ENCODE results near the gene KIF5C. TPM values are rescaled to one million over a fixed set of nuclear protein-coding genes. Genes with fewer than 3 reads are reported as not detected.

The KIF5C gene
- total RNA-seq, 4 donors from 2014 or later: 0.77 to 11.0 (median 1.9) TPM

DNA sequence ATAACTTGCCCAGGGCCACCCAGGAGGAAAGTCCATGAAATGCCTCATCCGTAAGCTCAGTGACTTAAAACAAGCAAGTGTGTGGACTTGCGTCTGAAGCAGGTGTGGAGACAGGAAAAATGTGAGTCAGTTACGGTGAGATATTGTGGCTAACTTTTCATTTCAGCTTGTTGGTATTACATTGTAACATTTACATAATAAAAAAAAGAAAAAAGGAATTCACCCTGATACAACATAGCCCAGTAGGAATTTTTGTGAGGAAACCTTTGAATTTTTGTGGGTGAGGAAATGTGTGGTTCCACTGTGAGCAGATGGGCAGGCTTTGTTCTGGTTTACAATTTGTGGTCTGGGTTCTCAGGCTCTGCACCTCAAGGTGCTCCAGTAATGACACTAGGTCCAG, 129.8 kb downstream of the KIF5C start:
- Histone ChIP-seq H3K4me3 (no peak overlapping the region), H3K9me3 (no peaks in the 10 kb centered on the region), H3K27ac (no peak overlapping the region), H3K36me3 (no peaks in the 10 kb centered on the region), H3K4me1 (no peaks in the 10 kb centered on the region), H3K27me3 (no peaks in the 10 kb centered on the region)
- TF ChIP-seq, protein P1, sequence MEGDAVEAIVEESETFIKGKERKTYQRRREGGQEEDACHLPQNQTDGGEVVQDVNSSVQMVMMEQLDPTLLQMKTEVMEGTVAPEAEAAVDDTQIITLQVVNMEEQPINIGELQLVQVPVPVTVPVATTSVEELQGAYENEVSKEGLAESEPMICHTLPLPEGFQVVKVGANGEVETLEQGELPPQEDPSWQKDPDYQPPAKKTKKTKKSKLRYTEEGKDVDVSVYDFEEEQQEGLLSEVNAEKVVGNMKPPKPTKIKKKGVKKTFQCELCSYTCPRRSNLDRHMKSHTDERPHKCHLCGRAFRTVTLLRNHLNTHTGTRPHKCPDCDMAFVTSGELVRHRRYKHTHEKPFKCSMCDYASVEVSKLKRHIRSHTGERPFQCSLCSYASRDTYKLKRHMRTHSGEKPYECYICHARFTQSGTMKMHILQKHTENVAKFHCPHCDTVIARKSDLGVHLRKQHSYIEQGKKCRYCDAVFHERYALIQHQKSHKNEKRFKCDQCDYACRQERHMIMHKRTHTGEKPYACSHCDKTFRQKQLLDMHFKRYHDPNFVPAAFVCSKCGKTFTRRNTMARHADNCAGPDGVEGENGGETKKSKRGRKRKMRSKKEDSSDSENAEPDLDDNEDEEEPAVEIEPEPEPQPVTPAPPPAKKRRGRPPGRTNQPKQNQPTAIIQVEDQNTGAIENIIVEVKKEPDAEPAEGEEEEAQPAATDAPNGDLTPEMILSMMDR (IDR thresholded peaks at IDR 0.05): no peak
- no peak for TF ChIP-seq POLR2A (IDR thresholded peaks at IDR 0.05)
- intact Hi-C loops (cut with DNase I; ENCODE audit: low total_unique reads): no loop called here
- no peak for DNase-seq

DNA sequence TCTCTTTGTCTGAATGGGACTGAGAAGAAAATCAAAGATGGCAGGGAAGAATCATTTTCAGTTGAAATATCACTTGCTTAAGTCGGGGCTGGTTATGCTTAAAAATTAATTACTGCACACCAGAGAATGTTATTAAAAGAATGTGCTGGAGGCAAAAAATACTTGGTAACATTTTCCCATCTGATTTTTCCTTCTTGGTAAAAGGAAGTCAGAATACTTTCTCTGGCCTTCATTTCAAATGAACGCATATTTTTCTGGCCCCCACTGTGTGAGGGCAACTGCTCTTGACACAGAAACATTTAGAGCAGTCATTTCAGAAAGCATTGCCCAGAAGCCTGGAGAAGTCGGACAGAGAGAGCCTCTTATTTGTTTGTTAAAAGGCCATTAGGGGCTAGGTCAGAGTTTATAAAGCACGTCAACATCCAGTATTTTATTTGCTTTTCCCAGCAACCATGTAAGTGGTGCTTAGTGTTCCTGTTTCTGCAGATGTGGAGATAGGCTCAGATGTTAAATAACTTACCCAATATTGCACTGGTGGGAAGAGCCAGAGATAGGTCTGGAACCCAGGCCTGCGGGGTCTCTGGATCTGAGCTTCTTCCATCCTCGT, 130.5 kb downstream of the KIF5C start:
- no peak overlapping the region for H3K4me3 ChIP-seq
- intact Hi-C loops (cut with DNase I; ENCODE audit: low total_unique reads): no loop called here
- no peaks in the 10 kb centered on the region for H3K9me3 ChIP-seq
- H3K36me3 ChIP-seq: no peaks in the 10 kb centered on the region
- H3K27ac ChIP-seq: no peak overlapping the region
- TF ChIP-seq, protein P1 (IDR thresholded peaks at IDR 0.05): no peak
- TF ChIP-seq POLR2A (IDR thresholded peaks at IDR 0.05): no peak
- no peak for DNase-seq
- no peaks in the 10 kb centered on the region for H3K27me3 ChIP-seq
- no peaks in the 10 kb centered on the region for H3K4me1 ChIP-seq

DNA sequence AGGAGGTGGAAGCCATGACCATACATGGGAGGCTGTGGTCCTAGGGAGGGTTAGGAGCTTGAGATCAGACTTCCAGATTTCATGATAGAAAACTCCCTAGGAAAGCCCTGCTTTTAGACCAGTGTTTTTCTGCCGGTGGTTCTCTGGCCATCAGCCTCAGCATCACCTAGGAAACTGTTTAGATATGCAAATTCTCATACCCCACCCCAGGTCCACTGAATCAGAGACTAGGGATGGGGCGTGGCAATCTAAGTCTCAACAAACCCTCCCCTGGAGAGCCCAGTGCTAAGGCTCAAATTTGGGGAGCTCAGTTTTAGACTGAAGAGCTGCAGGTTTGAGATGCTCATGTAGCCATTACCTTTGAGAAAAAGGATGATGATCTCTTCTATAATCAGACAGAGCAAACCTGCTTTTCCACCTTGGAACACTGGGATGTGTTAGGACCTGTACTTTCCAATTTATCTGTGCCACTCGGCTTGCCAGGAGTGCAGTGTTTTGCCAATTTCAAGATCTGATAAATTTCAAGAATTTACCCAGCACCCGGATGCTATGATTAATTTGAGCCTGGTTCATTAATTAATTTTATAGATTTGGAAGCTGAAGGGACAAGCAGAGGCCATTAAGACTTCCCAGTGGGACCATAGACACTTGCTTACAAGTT, 132.0 kb downstream of the KIF5C start:
- Histone ChIP-seq H3K9me3 (no peaks in the 10 kb centered on the region), H3K36me3 (no peaks in the 10 kb centered on the region), H3K27ac (no peak overlapping the region), H3K4me1 (no peaks in the 10 kb centered on the region), H3K4me3 (no peak overlapping the region), H3K27me3 (no peaks in the 10 kb centered on the region)
- intact Hi-C loops (cut with DNase I; ENCODE audit: low total_unique reads): no loop called here
- TF ChIP-seq, protein P1 (IDR thresholded peaks at IDR 0.05): no peak
- no peak for TF ChIP-seq POLR2A (IDR thresholded peaks at IDR 0.05)
- no peak for DNase-seq

DNA sequence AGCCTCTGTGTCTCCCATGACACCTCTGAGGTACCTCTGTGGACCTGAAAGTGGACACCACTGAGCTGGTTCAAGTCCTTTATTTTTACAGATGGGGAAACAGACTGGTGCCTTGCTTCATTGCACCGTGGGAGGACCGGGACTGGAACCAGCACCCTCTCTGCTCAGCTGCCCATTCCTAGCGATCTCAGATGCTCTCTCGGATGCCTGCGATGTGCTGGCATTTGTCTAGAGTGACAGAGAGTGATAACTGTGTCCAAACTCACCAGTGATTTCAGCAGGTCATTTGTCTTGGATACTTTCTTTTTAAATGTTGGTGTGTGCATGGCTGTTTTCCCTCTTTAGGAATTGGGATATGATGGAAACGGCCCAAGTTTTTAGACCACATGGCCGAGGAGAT, 133.4 kb downstream of the KIF5C start:
- Histone ChIP-seq H3K36me3 (no peaks in the 10 kb centered on the region), H3K9me3 (no peaks in the 10 kb centered on the region), H3K27ac (no peak overlapping the region), H3K4me3 (no peak overlapping the region), H3K4me1 (no peaks in the 10 kb centered on the region), H3K27me3 (no peaks in the 10 kb centered on the region)
- intact Hi-C loops (cut with DNase I; ENCODE audit: low total_unique reads): no loop called here
- no peak for DNase-seq
- TF ChIP-seq, protein P1 (IDR thresholded peaks at IDR 0.05): no peak
- no peak for TF ChIP-seq POLR2A (IDR thresholded peaks at IDR 0.05)

DNA sequence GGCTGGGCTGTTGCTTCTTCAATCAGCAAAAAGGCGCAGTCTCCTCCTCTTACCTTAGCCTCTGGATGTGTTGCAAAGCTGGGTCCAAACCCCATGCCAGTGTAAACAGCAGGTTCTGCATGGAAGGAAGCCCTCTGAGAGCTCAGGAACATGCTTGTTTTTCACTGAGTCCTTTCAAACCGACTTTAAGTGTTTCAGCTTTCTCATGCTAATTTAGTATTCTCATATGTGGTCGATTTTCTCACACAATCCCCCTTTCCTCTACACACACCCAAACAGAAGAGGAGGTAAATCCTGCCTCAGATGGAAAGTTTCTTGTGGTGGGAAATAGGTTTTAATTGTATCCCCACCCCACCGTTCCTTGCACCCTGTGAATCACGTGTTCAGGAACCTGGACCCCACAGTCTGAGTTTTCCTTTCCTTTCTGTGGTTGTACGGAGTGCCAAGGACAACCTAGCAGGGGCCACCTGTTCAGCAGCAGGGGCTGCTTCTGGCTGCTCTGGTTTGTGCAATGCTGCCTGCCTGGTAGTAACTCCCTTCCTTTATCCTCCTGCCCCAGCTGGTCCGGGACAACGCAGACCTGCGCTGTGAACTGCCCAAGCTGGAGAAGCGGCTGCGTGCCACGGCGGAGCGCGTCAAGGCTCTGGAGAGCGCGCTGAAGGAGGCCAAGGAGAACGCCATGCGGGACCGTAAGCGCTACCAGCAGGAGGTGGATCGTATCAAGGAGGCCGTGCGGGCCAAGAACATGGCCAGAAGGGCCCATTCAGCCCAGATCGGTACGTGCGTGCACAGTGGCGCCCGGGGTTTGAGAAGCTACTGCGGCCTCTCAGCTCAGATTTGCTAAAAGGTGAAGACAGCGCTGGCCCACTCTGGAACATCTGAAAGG, 134.8 kb downstream of the KIF5C start:
- H3K27me3 ChIP-seq: no peaks in the 10 kb centered on the region
- intact Hi-C loops (cut with DNase I; ENCODE audit: low total_unique reads): no loop called here
- DNase-seq: no peak
- no peak for TF ChIP-seq POLR2A (IDR thresholded peaks at IDR 0.05)
- TF ChIP-seq, protein P1 (IDR thresholded peaks at IDR 0.05): no peak
- H3K4me1 ChIP-seq: no peaks in the 10 kb centered on the region
- no peak overlapping the region for H3K27ac ChIP-seq
- no peaks in the 10 kb centered on the region for H3K9me3 ChIP-seq
- no peak overlapping the region for H3K4me3 ChIP-seq
- no peaks in the 10 kb centered on the region for H3K36me3 ChIP-seq
